Activated CD4-positive, alpha-beta T cell treated with anti-CD3 and anti-CD28 coated beads for 24 hours (primary cell): ENCODE measurements around the gene NEB.
A peak's percentile ranks its signal among the peaks of the same experiment; 100 is the strongest.

Experiments
- DNase-seq, 2 donors: peaks; one replicate each; pipeline ENCODE4 v3.0.0-alpha.2; 2020; ENCODE audit warnings: low read depth in 2 of 2

Gene NEB

GRCh38 chr2:151552287-151552686 is 182.0 kb downstream of the NEB start:
- no peak for DNase-seq

- no peak for DNase-seq
Measured at GRCh38 chr2:151551556-151551955, 182.7 kb downstream of the NEB start.

GRCh38 chr2:151549191-151549590 is 185.1 kb downstream of the NEB start:
- no peak for DNase-seq

- no peak for DNase-seq
Measured at GRCh38 chr2:151544449-151544848, 189.8 kb downstream of the NEB start.

- no peak for DNase-seq
Measured at GRCh38 chr2:151543876-151544275, 190.4 kb downstream of the NEB start.

- DNase-seq = no peak
Measured at GRCh38 chr2:151534001-151534400, 200.3 kb downstream of the NEB start.

GRCh38 chr2:151533127-151533526 is 201.1 kb downstream of the NEB start:
- no peak for DNase-seq

- no peak for DNase-seq
Measured at GRCh38 chr2:151526572-151527090, 207.6 kb downstream of the NEB start.

- no peak for DNase-seq
Measured at GRCh38 chr2:151525821-151526373, 208.4 kb downstream of the NEB start.

- no peak for DNase-seq
Measured at GRCh38 chr2:151523850-151524249, 210.4 kb downstream of the NEB start.

- DNase-seq = no peak
Measured at GRCh38 chr2:151522556-151522955, 211.7 kb downstream of the NEB start.

GRCh38 chr2:151520976-151521375 is 213.3 kb downstream of the NEB start:
- no peak for DNase-seq

GRCh38 chr2:151518802-151519201 is 215.5 kb downstream of the NEB start:
- no peak for DNase-seq

GRCh38 chr2:151508519-151508918 is 225.8 kb downstream of the NEB start:
- DNase-seq = no peak

- DNase-seq = no peak
Measured at GRCh38 chr2:151506170-151506569, 228.1 kb downstream of the NEB start.

GRCh38 chr2:151498178-151498577 is 236.1 kb downstream of the NEB start:
- DNase-seq = no peak

- DNase-seq = no peak
Measured at GRCh38 chr2:151491496-151491895, 242.8 kb downstream of the NEB start.

- DNase-seq = no peak
Measured at GRCh38 chr2:151490276-151490675, 244.0 kb downstream of the NEB start.

GRCh38 chr2:151486053-151486452 is 248.2 kb downstream of the NEB start:
- no peak for DNase-seq

- DNase-seq = no peak
Measured at GRCh38 chr2:151484100-151484499, 250.2 kb downstream of the NEB start.

- DNase-seq = no peak
Measured at GRCh38 chr2:151483546-151483945, 250.7 kb downstream of the NEB start.

GRCh38 chr2:151482171-151482725 is 252.0 kb downstream of the NEB start:
- peak in 1 of 2 donors; percentile 1 for DNase-seq

- peak; percentile 6 to 10 for DNase-seq
Measured at GRCh38 chr2:151481744-151482143, 252.5 kb downstream of the NEB start.

GRCh38 chr2:151478011-151478410 is 256.3 kb downstream of the NEB start:
- DNase-seq = no peak
